Coronary artery (tissue), 2 donors: ENCODE data around the gene GEMIN7.

Experiments used
- DNase-seq: peaks from one replicate; pipeline ENCODE4 v3.0.0-alpha.2; 2017; ENCODE audit warnings: low spot score
- H3K27ac ChIP-seq, 2 donors: fragments of 200-600 bp; sonication (generic); one replicate each; pipeline ENCODE4 v1.5.1; 2016 to 2019
- H3K4me3 ChIP-seq: fragments of 200-600 bp; sonication (generic); 2 replicates; pipeline ENCODE4 v1.5.1; 2016; ENCODE audit warnings: mild to moderate bottlenecking, moderate library complexity
- CTCF ChIP-seq: fragments of 200-600 bp; sonication (generic); IDR thresholded peaks from one replicate; pipeline ENCODE4 v1.5.1; 2019; ENCODE audit warnings: antibody characterized with exemption

GEMIN7 gene

GRCh38 chr19:45063851-45064801 lies 14.9 kb upstream of the GEMIN7 start:
- no peak for DNase-seq
- H3K4me3 ChIP-seq: no peak overlapping the region
- no peak overlapping the region for H3K27ac ChIP-seq
- TF ChIP-seq CTCF: no peak

GRCh38 chr19:45066921-45067661 lies 12.0 kb upstream of the GEMIN7 start:
- no peak for TF ChIP-seq CTCF
- DNase-seq: no peak
- no peak overlapping the region for H3K4me3 ChIP-seq
- H3K27ac ChIP-seq: no peak overlapping the region

- Histone ChIP-seq H3K27ac (no peak overlapping the region), H3K4me3 (no peak overlapping the region)
- no peak for TF ChIP-seq CTCF
- DNase-seq: no peak
Observed at GRCh38 chr19:45068041-45068440, 11.0 kb upstream of the GEMIN7 start.

- no peak for DNase-seq
- Histone ChIP-seq H3K27ac (no peak overlapping the region), H3K4me3 (no peak overlapping the region)
- no peak for TF ChIP-seq CTCF
Observed at GRCh38 chr19:45069056-45069455, 10.0 kb upstream of the GEMIN7 start.

- Histone ChIP-seq H3K4me3 (no peak overlapping the region), H3K27ac (no peak overlapping the region)
- no peak for DNase-seq
- no peak for TF ChIP-seq CTCF
Observed at GRCh38 chr19:45070214-45070613, 8.8 kb upstream of the GEMIN7 start.

GRCh38 chr19:45070861-45071544 lies 8.1 kb upstream of the GEMIN7 start:
- Histone ChIP-seq H3K4me3 (no peak overlapping the region), H3K27ac (no peak overlapping the region)
- no peak for TF ChIP-seq CTCF
- DNase-seq: no peak
